T-cell (primary cell): ENCODE measurements around the gene CALML6. TPM values are rescaled to one million over a fixed set of nuclear protein-coding genes. Genes with fewer than 3 reads are reported as not detected.

Source experiments
- total RNA-seq, 35 experiments: library from RNA in 6 of 35; stranded (reverse) in 6 of 35; fragments of 120-200 nt in 1 of 35; gene quantifications; one replicate each; pipeline versions ENCODE4 v1.2.1 to v1.2.4 and lab custom pipeline; 2013 to 2026

Gene CALML6
- total RNA-seq, 5 donors from 2014 or later (not counting 1 experiment from before 2014, with no cell fraction given) = 0.82 to 1.3 (median 1.1) TPM

Other genes starting within 250 kb of the CALML6 start
- gene SLC35E2B, start 222.5 kb upstream of the CALML6 start, total RNA-seq = 100 to 1,000 TPM in 3 of 5 donors, 10 to 100 TPM in 2; 77.7 to 202 (median 128) TPM
- 100 to 1,000 TPM; 109 to 243 (median 182) TPM for gene CDK11A, start 190.9 kb upstream of the CALML6 start, total RNA-seq
- 10 to 100 TPM; 45.6 to 68.2 (median 58.0) TPM for gene NADK, start 136.8 kb upstream of the CALML6 start, total RNA-seq
- 100 to 1,000 TPM; 208 to 295 (median 261) TPM for gene GNB1, start 24.2 kb upstream of the CALML6 start, total RNA-seq
- under 1 TPM in 3 of 5 donors, not detected in 2; 0.28 to 0.93 (median 0.69) TPM for gene TMEM52, start 4.0 kb downstream of the CALML6 start, total RNA-seq
- not detected for gene CFAP74, start 88.5 kb downstream of the CALML6 start, total RNA-seq
- gene GABRD, start 104.1 kb downstream of the CALML6 start, total RNA-seq = 1 to 10 TPM in 1 of 5 donors, not detected in 4; 1.1 TPM
- 10 to 100 TPM; 27.5 to 36.9 (median 31.0) TPM for gene PRKCZ, start 135.2 kb downstream of the CALML6 start, total RNA-seq